Vagina (tissue), 2 donors: ENCODE results near the gene BMAL1. TPM values are rescaled to one million over a fixed set of nuclear protein-coding genes. Genes with fewer than 3 reads are reported as not detected.

Experiments used
- DNase-seq, 2 donors: peaks; one replicate each; pipeline ENCODE4 v3.0.0-alpha.2; 2017; ENCODE audit errors: extremely low spot score in 2 of 2
- H3K27ac ChIP-seq: fragments of 200-600 bp; sonication (generic); one replicate; pipeline ENCODE4 v1.5.1; 2019
- H3K27me3 ChIP-seq: fragments of 200-600 bp; sonication (generic); one replicate; pipeline ENCODE4 v1.5.1; 2019
- H3K36me3 ChIP-seq, 2 donors: fragments of 200-600 bp; sonication (generic); one replicate each; pipeline ENCODE4 v1.5.1; 2017 to 2019
- H3K4me1 ChIP-seq: fragments of 200-600 bp; sonication (generic); one replicate; pipeline ENCODE4 v1.5.1; 2019
- H3K4me3 ChIP-seq, 2 donors: fragments of 200-600 bp; sonication (generic); 1 replicate in 1 of 2; 2 replicates in 1 of 2; pipeline ENCODE4 v1.5.1; 2016 to 2019
- H3K9me3 ChIP-seq: fragments of 200-600 bp; sonication (generic); one replicate; pipeline ENCODE4 v1.5.1; 2019
- POLR2A ChIP-seq, 2 donors: fragments of 450-650 bp; IDR thresholded peaks; one replicate each; pipeline ENCODE4 v1.6.1; 2017; ENCODE audit warnings: antibody characterized with exemption in 2 of 2, mild to moderate bottlenecking in 2 of 2, moderate library complexity in 2 of 2
- POLR2AphosphoS5 ChIP-seq, 2 donors: sonication (generic); formaldehyde crosslinking; IDR thresholded peaks; one replicate each; pipeline ENCODE4 v1.9.0; 2017; ENCODE audit warnings: antibody characterized with exemption in 2 of 2, mild to moderate bottlenecking in 2 of 2, low read depth in 1 of 2; ENCODE audit not compliant: insufficient read depth in 1 of 2
- intact Hi-C: fragments of 100-400 bp; cut with DNase I; formaldehyde crosslinking; loops from one replicate; pipeline ENCODE4 v1.15.1; 2023
- total RNA-seq: library from RNA; depleted of rRNA; stranded (reverse); fragments of >200 nt; gene quantifications from one replicate; pipeline ENCODE4 v1.2.3, GENCODE V29; 2016
- TF ChIP-seq, protein P1 (sequence below), 3 experiments: fragments of 450-650 bp in 2 of 3; fragments of 200-600 bp in 1 of 3; sonication (generic) in 1 of 3; IDR thresholded peaks; one replicate each; pipeline ENCODE4 v1.5.1; 2017 to 2019; ENCODE audit warnings: antibody characterized with exemption in 3 of 3, mild to moderate bottlenecking in 2 of 3, moderate library complexity in 2 of 3

Gene BMAL1
- total RNA-seq, 1 donor from 2014 or later, result 44.0 TPM

DNA sequence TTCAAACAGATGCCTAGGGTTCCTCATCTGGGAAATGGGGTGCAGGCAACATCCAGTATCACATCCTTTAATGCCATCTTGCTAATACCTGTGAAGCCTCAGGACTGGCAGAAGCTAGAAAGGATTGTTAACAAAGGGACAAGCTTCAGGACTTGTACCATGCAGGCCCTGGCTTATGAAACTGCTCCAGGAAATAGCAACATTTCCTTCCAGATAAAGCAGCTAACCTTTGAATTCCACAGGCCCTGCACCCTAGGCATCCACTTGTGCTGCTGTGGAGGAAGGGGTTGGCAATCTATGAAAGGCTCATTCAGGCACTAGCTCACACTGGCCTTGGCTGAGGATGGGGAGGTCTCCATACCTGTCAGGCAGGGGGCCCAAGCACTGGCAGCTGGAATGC is 98.2 kb downstream of the BMAL1 start:
- no peak overlapping the region for H3K4me3 ChIP-seq
- H3K36me3 ChIP-seq, result peaks cover 0 to 94% of the 10 kb centered on the region in 2 donors
- H3K9me3 ChIP-seq, result no peaks in the 10 kb centered on the region
- no peak overlapping the region for H3K27ac ChIP-seq
- H3K27me3 ChIP-seq, result no peaks in the 10 kb centered on the region
- DNase-seq, result no peak
- TF ChIP-seq POLR2A (IDR thresholded peaks at IDR 0.05), result no peak
- H3K4me1 ChIP-seq, result no peaks in the 10 kb centered on the region
- intact Hi-C loops, result no loop called here

DNA sequence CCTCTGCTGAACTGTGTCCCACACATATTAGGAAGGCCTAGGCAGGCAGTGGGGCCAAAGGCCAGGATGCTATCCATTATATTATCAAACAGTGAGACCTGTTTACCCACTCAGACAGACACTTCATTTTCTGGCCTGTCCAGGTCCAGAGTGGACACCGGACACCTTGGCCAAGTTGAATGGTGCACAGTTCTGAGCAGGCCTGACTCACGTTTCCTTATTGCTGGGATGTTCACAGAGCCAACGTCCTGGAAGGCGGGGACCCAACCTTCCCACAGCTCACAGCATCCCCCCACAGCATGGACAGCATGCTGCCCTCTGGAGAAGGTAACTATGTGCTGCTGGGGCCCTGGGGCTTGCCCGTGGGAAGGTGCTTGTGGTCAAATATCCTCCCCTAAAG is 98.8 kb downstream of the BMAL1 start:
- DNase-seq, result no peak
- H3K9me3 ChIP-seq, result no peaks in the 10 kb centered on the region
- H3K27ac ChIP-seq, result no peak overlapping the region
- intact Hi-C loops, result no loop called here
- H3K27me3 ChIP-seq, result no peaks in the 10 kb centered on the region
- no peak for TF ChIP-seq POLR2A (IDR thresholded peaks at IDR 0.05)
- TF ChIP-seq POLR2AphosphoS5 (IDR thresholded peaks at IDR 0.05; ENCODE audit: insufficient read depth in 1 of 2, low read depth in 1 of 2), result peak in 1 of 2 donors; percentile 11
- TF ChIP-seq, protein P1, sequence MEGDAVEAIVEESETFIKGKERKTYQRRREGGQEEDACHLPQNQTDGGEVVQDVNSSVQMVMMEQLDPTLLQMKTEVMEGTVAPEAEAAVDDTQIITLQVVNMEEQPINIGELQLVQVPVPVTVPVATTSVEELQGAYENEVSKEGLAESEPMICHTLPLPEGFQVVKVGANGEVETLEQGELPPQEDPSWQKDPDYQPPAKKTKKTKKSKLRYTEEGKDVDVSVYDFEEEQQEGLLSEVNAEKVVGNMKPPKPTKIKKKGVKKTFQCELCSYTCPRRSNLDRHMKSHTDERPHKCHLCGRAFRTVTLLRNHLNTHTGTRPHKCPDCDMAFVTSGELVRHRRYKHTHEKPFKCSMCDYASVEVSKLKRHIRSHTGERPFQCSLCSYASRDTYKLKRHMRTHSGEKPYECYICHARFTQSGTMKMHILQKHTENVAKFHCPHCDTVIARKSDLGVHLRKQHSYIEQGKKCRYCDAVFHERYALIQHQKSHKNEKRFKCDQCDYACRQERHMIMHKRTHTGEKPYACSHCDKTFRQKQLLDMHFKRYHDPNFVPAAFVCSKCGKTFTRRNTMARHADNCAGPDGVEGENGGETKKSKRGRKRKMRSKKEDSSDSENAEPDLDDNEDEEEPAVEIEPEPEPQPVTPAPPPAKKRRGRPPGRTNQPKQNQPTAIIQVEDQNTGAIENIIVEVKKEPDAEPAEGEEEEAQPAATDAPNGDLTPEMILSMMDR (IDR thresholded peaks at IDR 0.05), result no peak
- H3K36me3 ChIP-seq, result peaks cover 0 to 95% of the 10 kb centered on the region in 2 donors
- H3K4me1 ChIP-seq, result no peaks in the 10 kb centered on the region
- H3K4me3 ChIP-seq, result no peak overlapping the region

GRCh38 chr11:13376838-13377237 is 99.2 kb downstream of the BMAL1 start:
- Histone ChIP-seq H3K4me1 (no peaks in the 10 kb centered on the region), H3K27me3 (no peaks in the 10 kb centered on the region), H3K4me3 (no peak overlapping the region), H3K36me3 (peaks cover 0 to 92% of the 10 kb centered on the region in 2 donors), H3K27ac (no peak overlapping the region), H3K9me3 (no peaks in the 10 kb centered on the region)
- intact Hi-C loops, result no loop called here
- TF ChIP-seq POLR2A (IDR thresholded peaks at IDR 0.05) (no peak), POLR2AphosphoS5 (IDR thresholded peaks at IDR 0.05; ENCODE audit: insufficient read depth in 1 of 2, low read depth in 1 of 2) (no peak)
- TF ChIP-seq, protein P1 (IDR thresholded peaks at IDR 0.05), result no peak
- DNase-seq, result no peak

- H3K4me1 ChIP-seq, result no peaks in the 10 kb centered on the region
- TF ChIP-seq POLR2AphosphoS5 (IDR thresholded peaks at IDR 0.05; ENCODE audit: insufficient read depth in 1 of 2, low read depth in 1 of 2), result no peak
- TF ChIP-seq, protein P1 (IDR thresholded peaks at IDR 0.05), result no peak
- no peak for TF ChIP-seq POLR2A (IDR thresholded peaks at IDR 0.05)
- no peak overlapping the region for H3K27ac ChIP-seq
- no peaks in the 10 kb centered on the region for H3K9me3 ChIP-seq
- intact Hi-C loops, result no loop called here
- peaks cover 0 to 82% of the 10 kb centered on the region in 2 donors for H3K36me3 ChIP-seq
- no peaks in the 10 kb centered on the region for H3K27me3 ChIP-seq
- DNase-seq, result no peak
- H3K4me3 ChIP-seq, result no peak overlapping the region
Observed at GRCh38 chr11:13378316-13378715, 100.7 kb downstream of the BMAL1 start.

GRCh38 chr11:13380731-13381130 is 103.1 kb downstream of the BMAL1 start:
- Histone ChIP-seq H3K4me3 (no peak overlapping the region), H3K36me3 (peaks cover 0 to 63% of the 10 kb centered on the region in 2 donors), H3K9me3 (no peaks in the 10 kb centered on the region), H3K27me3 (no peaks in the 10 kb centered on the region), H3K27ac (no peak overlapping the region), H3K4me1 (no peaks in the 10 kb centered on the region)
- no peak for DNase-seq
- intact Hi-C loops, result no loop called here
- TF ChIP-seq POLR2A (IDR thresholded peaks at IDR 0.05) (no peak), POLR2AphosphoS5 (IDR thresholded peaks at IDR 0.05; ENCODE audit: insufficient read depth in 1 of 2, low read depth in 1 of 2) (no peak)
- TF ChIP-seq, protein P1 (IDR thresholded peaks at IDR 0.05), result no peak
